ENCODE data around the gene PRTN3. TPM values are rescaled to one million over a fixed set of nuclear protein-coding genes. Genes with fewer than 3 reads are reported as not detected.

PRTN3 gene
- total and polyA plus RNA-seq, 4 donors: 0.58 to 23.3 (median 9.7) TPM

GRCh38 chr19:858868-859843 is 18.4 kb downstream of the PRTN3 start, which contains the start of gene CFD:
Gene CFD, plus strand, starts transcription at chr19:859664. Its CDS starts 26 bp downstream, at chr19:859690.
- Histone ChIP-seq H3K4me3 (no peak within 1 kb of the TSS), H3K27me3 (ENCODE audit: control insufficient read depth in 3 of 3, insufficient read depth in 3 of 3, low read length in 2 of 3) (peaks cover 0 to 12% (median 0%) of the 10 kb centered on the region in 3 donors), H3K9ac (ENCODE audit: insufficient read depth in 1 of 2, low read length in 2 of 2) (no peak within 1 kb of the TSS), H3K36me3 (ENCODE audit: control insufficient read depth in 4 of 4, insufficient read depth in 4 of 4, low read length in 4 of 4) (no peaks in the 10 kb centered on the region), H3K27ac (ENCODE audit: low read depth in 1 of 2, low read length in 1 of 2) (peak within 1 kb of the TSS; percentile 22 to 55), H3K9me3 (ENCODE audit: control insufficient read depth in 4 of 4, insufficient read depth in 3 of 4, low read length in 3 of 4) (no peaks in the 10 kb centered on the region), H3K4me1 (ENCODE audit: control insufficient read depth in 5 of 5, insufficient read depth in 5 of 5, low read length in 5 of 5) (peaks cover 0 to 13% (median 9%) of the 10 kb centered on the region in 5 donors)
- ATAC-seq (ENCODE audit: insufficient read depth, low FRiP score): no peak
- peak in 2 of 3 donors; percentile 40 to 67 for DNase-seq
- 19 to 39% methylated on average over 21 to 24 of the region's 24 CpGs for WGBS, 2 donors
- no peak for TF ChIP-seq CTCF (IDR thresholded peaks at IDR 0.05; ENCODE audit: control extremely low read depth, extremely low read depth)

GRCh38 chr19:861141-861755 is 20.4 kb downstream of the PRTN3 start:
- whole genome bisulfite sequencing, 2 donors: 57 to 62% methylated on average over 25 to 35 of the region's 35 CpGs
- no peak for TF ChIP-seq CTCF (IDR thresholded peaks at IDR 0.05; ENCODE audit: control extremely low read depth, extremely low read depth)
- no peak overlapping the region for H3K4me3 ChIP-seq
- ATAC-seq (ENCODE audit: insufficient read depth, low FRiP score): no peak
- no peak overlapping the region for H3K27ac ChIP-seq (ENCODE audit: low read depth in 1 of 2, low read length in 1 of 2)
- H3K27me3 ChIP-seq (ENCODE audit: control insufficient read depth in 3 of 3, insufficient read depth in 3 of 3, low read length in 2 of 3): peaks cover 0 to 12% (median 0%) of the 10 kb centered on the region in 3 donors
- no peak overlapping the region for H3K9ac ChIP-seq (ENCODE audit: insufficient read depth in 1 of 2, low read length in 2 of 2)
- no peak for DNase-seq
- peaks cover 0 to 13% (median 9%) of the 10 kb centered on the region in 5 donors for H3K4me1 ChIP-seq (ENCODE audit: control insufficient read depth in 5 of 5, insufficient read depth in 5 of 5, low read length in 5 of 5)
- no peaks in the 10 kb centered on the region for H3K36me3 ChIP-seq (ENCODE audit: control insufficient read depth in 4 of 4, insufficient read depth in 4 of 4, low read length in 4 of 4)
- H3K9me3 ChIP-seq (ENCODE audit: control insufficient read depth in 4 of 4, insufficient read depth in 3 of 4, low read length in 3 of 4): no peaks in the 10 kb centered on the region

GRCh38 chr19:861756-862580 is 21.2 kb downstream of the PRTN3 start:
- H3K27me3 ChIP-seq (ENCODE audit: control insufficient read depth in 3 of 3, insufficient read depth in 3 of 3, low read length in 2 of 3): peaks cover 0 to 12% (median 0%) of the 10 kb centered on the region in 3 donors
- H3K36me3 ChIP-seq (ENCODE audit: control insufficient read depth in 4 of 4, insufficient read depth in 4 of 4, low read length in 4 of 4): peaks cover 0 to 1% (median 0%) of the 10 kb centered on the region in 4 donors
- WGBS, 2 donors: 16 to 19% methylated on average over 56 to 60 of the region's 60 CpGs
- DNase-seq (peak in 1 of 3 donors; percentile 53), ATAC-seq (ENCODE audit: insufficient read depth, low FRiP score) (peak; percentile 35)
- TF ChIP-seq CTCF (IDR thresholded peaks at IDR 0.05; ENCODE audit: control extremely low read depth, extremely low read depth): no peak
- H3K9ac ChIP-seq (ENCODE audit: insufficient read depth in 1 of 2, low read length in 2 of 2): no peak overlapping the region
- no peaks in the 10 kb centered on the region for H3K9me3 ChIP-seq (ENCODE audit: control insufficient read depth in 4 of 4, insufficient read depth in 3 of 4, low read length in 3 of 4)
- peaks cover 0 to 13% (median 9%) of the 10 kb centered on the region in 5 donors for H3K4me1 ChIP-seq (ENCODE audit: control insufficient read depth in 5 of 5, insufficient read depth in 5 of 5, low read length in 5 of 5)
- no peak overlapping the region for H3K27ac ChIP-seq (ENCODE audit: low read depth in 1 of 2, low read length in 1 of 2)
- no peak overlapping the region for H3K4me3 ChIP-seq

All from lung (tissue), 12 donors.